ENCODE results near the gene FAM181A. TPM values are rescaled to one million over a fixed set of nuclear protein-coding genes. Genes with fewer than 3 reads are reported as not detected.

Gene FAM181A
- total RNA-seq, 1 donor from 2014 or later = not detected

- DNase-seq (ENCODE audit: low spot score) (no peak), ATAC-seq (no peak)
These were observed 32.9 kb downstream of the FAM181A start for GRCh38 chr14:93960108-93960475.

- DNase-seq (ENCODE audit: low spot score) (no peak), ATAC-seq (no peak)
These were observed 33.8 kb downstream of the FAM181A start for GRCh38 chr14:93960774-93961438.

GRCh38 chr14:93961620-93962019 is 34.5 kb downstream of the FAM181A start:
- DNase-seq (ENCODE audit: low spot score) (no peak), ATAC-seq (no peak)

GRCh38 chr14:93962701-93963601 is 35.8 kb downstream of the FAM181A start:
- no peak for DNase-seq (ENCODE audit: low spot score)
- peak; percentile 63 for ATAC-seq

- ATAC-seq (no peak), DNase-seq (ENCODE audit: low spot score) (no peak)
These were observed 36.5 kb downstream of the FAM181A start for GRCh38 chr14:93963692-93964091.

- ATAC-seq (no peak), DNase-seq (ENCODE audit: low spot score) (no peak)
These were observed 37.1 kb downstream of the FAM181A start for GRCh38 chr14:93964281-93964680.

GRCh38 chr14:93964820-93965286 is 37.7 kb downstream of the FAM181A start:
- ATAC-seq = no peak
- DNase-seq (ENCODE audit: low spot score) = no peak

- DNase-seq (ENCODE audit: low spot score) = no peak
- ATAC-seq = no peak
These were observed 38.2 kb downstream of the FAM181A start for GRCh38 chr14:93965287-93965821.

- no peak for ATAC-seq
- DNase-seq (ENCODE audit: low spot score) = no peak
These were observed 38.9 kb downstream of the FAM181A start for GRCh38 chr14:93965946-93966474.

- ATAC-seq (peak; percentile 14), DNase-seq (ENCODE audit: low spot score) (no peak)
These were observed 40.6 kb downstream of the FAM181A start for GRCh38 chr14:93967637-93968250.

GRCh38 chr14:93969082-93969828 is 42.1 kb downstream of the FAM181A start:
- no peak for ATAC-seq
- no peak for DNase-seq (ENCODE audit: low spot score)

- peak; percentile 59 for ATAC-seq
- DNase-seq (ENCODE audit: low spot score) = no peak
These were observed 43.4 kb downstream of the FAM181A start for GRCh38 chr14:93970585-93970964.

- ATAC-seq (peak; percentile 39), DNase-seq (ENCODE audit: low spot score) (no peak)
These were observed 44.0 kb downstream of the FAM181A start for GRCh38 chr14:93970965-93971634.

- DNase-seq (ENCODE audit: low spot score) = no peak
- no peak for ATAC-seq
These were observed 44.5 kb downstream of the FAM181A start for GRCh38 chr14:93971635-93972027.

- DNase-seq (ENCODE audit: low spot score) (no peak), ATAC-seq (no peak)
These were observed 45.6 kb downstream of the FAM181A start for GRCh38 chr14:93972618-93973205.

- ATAC-seq = no peak
These were observed 46.5 kb downstream of the FAM181A start for GRCh38 chr14:93973607-93974006.

GRCh38 chr14:93974299-93974698 is 47.2 kb downstream of the FAM181A start:
- no peak for DNase-seq (ENCODE audit: low spot score)
- ATAC-seq = no peak

More at GRCh38 chr14:93973607-93974006, 46.5 kb downstream of the FAM181A start:
- DNase-seq (ENCODE audit: low spot score) = no peak

GRCh38 chr14:93974833-93975232 is 47.7 kb downstream of the FAM181A start:
- no peak for ATAC-seq
- no peak for DNase-seq (ENCODE audit: low spot score)

GRCh38 chr14:93975791-93976476 is 48.8 kb downstream of the FAM181A start:
- DNase-seq (ENCODE audit: low spot score) (no peak), ATAC-seq (no peak)

All from left lobe of liver (tissue), 2 donors.